Measurements from ENCODE around the gene NME3. TPM values are rescaled to one million over a fixed set of nuclear protein-coding genes. Genes with fewer than 3 reads are reported as not detected.

NME3 gene
- total RNA-seq (100 to 1,000 TPM in 2 of 5 donors, 10 to 100 TPM in 3; 18.7 to 420 (median 52.1) TPM), polyA plus RNA-seq (100 to 1,000 TPM; 116 to 194 (median 135) TPM)
- long read RNA-seq, donor 1, transcript NME3-201 (5 exons, 1,069 nt), result major isoform, 5 of 13 reads
- long read RNA-seq, donor 1, partial matches to known transcripts, result 0 of 13 reads
- long read RNA-seq, donor 1, other reads (novel, unspliced or antisense), result 0 of 13 reads
- long read RNA-seq, donor 2, transcript NME3-201 (5 exons, 1,069 nt), result major isoform, 13 of 26 reads
- long read RNA-seq, donor 2, partial matches to known transcripts, result 0 of 26 reads
- long read RNA-seq, donor 2, other reads (novel, unspliced or antisense), result 0 of 26 reads
- long read RNA-seq, donor 3, transcript NME3-201 (5 exons, 1,069 nt), result major isoform, 11 of 18 reads
- long read RNA-seq, donor 3, partial matches to known transcripts, result 0 of 18 reads
- long read RNA-seq, donor 3, other reads (novel, unspliced or antisense), result 0 of 18 reads
- long read RNA-seq, donor 4, result 0 reads
- long read RNA-seq, donor 5, transcript NME3-201 (5 exons, 1,069 nt), result major isoform, 12 of 25 reads
- long read RNA-seq, donor 5, partial matches to known transcripts, result 0 of 25 reads
- long read RNA-seq, donor 5, other reads (novel, unspliced or antisense), result 0 of 25 reads
- long read RNA-seq, donor 6, transcript NME3-201 (5 exons, 1,069 nt), result major isoform, 34 of 66 reads
- long read RNA-seq, donor 6, transcript NME3-209 (4 exons, 913 nt), result minor isoform, 8 of 66 reads
- long read RNA-seq, donor 6, transcript NME3-202 (3 exons, 1,014 nt), result minor isoform, 8 of 66 reads
- long read RNA-seq, donor 6, partial matches to known transcripts, result 0 of 66 reads
- long read RNA-seq, donor 6, other reads (novel, unspliced or antisense), result 5 of 66 reads
- long read RNA-seq, donor 7, transcript NME3-209 (4 exons, 913 nt), result minor isoform, 5 of 34 reads
- long read RNA-seq, donor 7, transcript NME3-201 (5 exons, 1,069 nt), result major isoform, 14 of 34 reads
- long read RNA-seq, donor 7, transcript NME3-202 (3 exons, 1,014 nt), result minor isoform, 5 of 34 reads
- long read RNA-seq, donor 7, partial matches to known transcripts, result 0 of 34 reads
- long read RNA-seq, donor 7, other reads (novel, unspliced or antisense), result 7 of 34 reads
- long read RNA-seq, donor 8, transcript NME3-202 (3 exons, 1,014 nt), result minor isoform, 6 of 24 reads
- long read RNA-seq, donor 8, transcript NME3-201 (5 exons, 1,069 nt), result major isoform, 11 of 24 reads
- long read RNA-seq, donor 8, partial matches to known transcripts, result 0 of 24 reads
- long read RNA-seq, donor 8, other reads (novel, unspliced or antisense), result 0 of 24 reads
- long read RNA-seq, donor 9, transcript NME3-201 (5 exons, 1,069 nt), result major isoform, 9 of 24 reads
- long read RNA-seq, donor 9, transcript NME3-209 (4 exons, 913 nt), result minor isoform, 7 of 24 reads
- long read RNA-seq, donor 9, transcript NME3-210 (2 exons, 752 nt), result minor isoform, 6 of 24 reads
- long read RNA-seq, donor 9, partial matches to known transcripts, result 0 of 24 reads
- long read RNA-seq, donor 9, other reads (novel, unspliced or antisense), result 0 of 24 reads
- long read RNA-seq, donor 10, partial matches to known transcripts, result 0 of 5 reads
- long read RNA-seq, donor 10, other reads (novel, unspliced or antisense), result 0 of 5 reads

GRCh38 chr16:1771188-1771863 lies at the start of gene NME3:
NME3 (minus strand) TSS chr16:1771543; CDS start chr16:1771534, 9 bp downstream.
- no peaks in the 10 kb centered on the region for H3K9me3 ChIP-seq
- no peaks in the 10 kb centered on the region for H3K27me3 ChIP-seq
- peaks cover 35 to 62% (median 55%) of the 10 kb centered on the region in 4 donors for H3K4me1 ChIP-seq
- peak within 1 kb of the TSS; percentile 75 to 98 (median 94) for H3K4me3 ChIP-seq
- TF ChIP-seq EP300 (IDR thresholded peaks at IDR 0.05) (no peak), POLR2AphosphoS5 (IDR thresholded peaks at IDR 0.05) (peak in 1 of 3 donors; percentile 21)
- DNase-seq, result peak; percentile 81 to 89
- 0 to 1% (median 1%) methylated on average over 20 to 79 of the region's 79 CpGs for WGBS, 5 donors
- intact Hi-C loops (cut with DNase I; ENCODE audit: low total_unique reads), result no loop called here
- peak within 1 kb of the TSS; percentile 92 to 97 (median 95) for H3K27ac ChIP-seq
- H3K36me3 ChIP-seq, result peaks cover 33 to 53% (median 50%) of the 10 kb centered on the region in 4 donors

- WGBS, 5 donors, result 87 to 94% (median 91%) methylated on average over 7 to 12 of the region's 12 CpGs
- Histone ChIP-seq H3K9me3 (no peaks in the 10 kb centered on the region), H3K27me3 (no peaks in the 10 kb centered on the region), H3K4me1 (peaks cover 10 to 27% (median 24%) of the 10 kb centered on the region in 4 donors), H3K27ac (no peak overlapping the region), H3K4me3 (no peak overlapping the region), H3K36me3 (peaks cover 29 to 72% (median 71%) of the 10 kb centered on the region in 4 donors)
- intact Hi-C loops (cut with DNase I; ENCODE audit: low total_unique reads), result no loop called here
- no peak for DNase-seq
- no peak for TF ChIP-seq POLR2AphosphoS5 (IDR thresholded peaks at IDR 0.05)
- no peak for TF ChIP-seq EP300 (IDR thresholded peaks at IDR 0.05)
- TF ChIP-seq POLR2A (IDR thresholded peaks at IDR 0.05), result no peak
- TF ChIP-seq, protein P1, sequence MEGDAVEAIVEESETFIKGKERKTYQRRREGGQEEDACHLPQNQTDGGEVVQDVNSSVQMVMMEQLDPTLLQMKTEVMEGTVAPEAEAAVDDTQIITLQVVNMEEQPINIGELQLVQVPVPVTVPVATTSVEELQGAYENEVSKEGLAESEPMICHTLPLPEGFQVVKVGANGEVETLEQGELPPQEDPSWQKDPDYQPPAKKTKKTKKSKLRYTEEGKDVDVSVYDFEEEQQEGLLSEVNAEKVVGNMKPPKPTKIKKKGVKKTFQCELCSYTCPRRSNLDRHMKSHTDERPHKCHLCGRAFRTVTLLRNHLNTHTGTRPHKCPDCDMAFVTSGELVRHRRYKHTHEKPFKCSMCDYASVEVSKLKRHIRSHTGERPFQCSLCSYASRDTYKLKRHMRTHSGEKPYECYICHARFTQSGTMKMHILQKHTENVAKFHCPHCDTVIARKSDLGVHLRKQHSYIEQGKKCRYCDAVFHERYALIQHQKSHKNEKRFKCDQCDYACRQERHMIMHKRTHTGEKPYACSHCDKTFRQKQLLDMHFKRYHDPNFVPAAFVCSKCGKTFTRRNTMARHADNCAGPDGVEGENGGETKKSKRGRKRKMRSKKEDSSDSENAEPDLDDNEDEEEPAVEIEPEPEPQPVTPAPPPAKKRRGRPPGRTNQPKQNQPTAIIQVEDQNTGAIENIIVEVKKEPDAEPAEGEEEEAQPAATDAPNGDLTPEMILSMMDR (IDR thresholded peaks at IDR 0.05), result no peak
Observed at GRCh38 chr16:1820946-1821290, 49.6 kb upstream of the NME3 start.

- TF ChIP-seq EP300 (IDR thresholded peaks at IDR 0.05), result no peak
- no peak for TF ChIP-seq POLR2A (IDR thresholded peaks at IDR 0.05)
- no peak for TF ChIP-seq POLR2AphosphoS5 (IDR thresholded peaks at IDR 0.05)
- TF ChIP-seq, protein P1 (IDR thresholded peaks at IDR 0.05), result no peak
- intact Hi-C loops (cut with DNase I; ENCODE audit: low total_unique reads), result no loop called here
- Histone ChIP-seq H3K4me1 (peaks cover 4 to 21% (median 18%) of the 10 kb centered on the region in 4 donors), H3K4me3 (no peak overlapping the region), H3K27ac (no peak overlapping the region), H3K27me3 (no peaks in the 10 kb centered on the region), H3K9me3 (no peaks in the 10 kb centered on the region), H3K36me3 (peaks cover 29 to 78% (median 77%) of the 10 kb centered on the region in 4 donors)
- no peak for DNase-seq
- WGBS, 5 donors, result 85 to 87% (median 85%) methylated on average over 14 to 25 of the region's 25 CpGs
Observed at GRCh38 chr16:1820096-1820945, 49.0 kb upstream of the NME3 start.
